ENCODE data around the gene SPATA19. TPM values are rescaled to one million over a fixed set of nuclear protein-coding genes. Genes with fewer than 3 reads are reported as not detected.

SPATA19 gene
- total and polyA plus RNA-seq, 4 donors, result not detected

- no peak for DNase-seq (ENCODE audit: low spot score)
- no peaks in the 10 kb centered on the region for H3K36me3 ChIP-seq (ENCODE audit: control insufficient read depth in 4 of 4, insufficient read depth in 3 of 4, low read depth in 1 of 4, low read length in 3 of 4)
- WGBS, result 67% methylated on average over 5 of the region's 5 CpGs
- H3K9me3 ChIP-seq (ENCODE audit: control insufficient read depth in 4 of 4, low read length in 3 of 4), result no peaks in the 10 kb centered on the region
- H3K27me3 ChIP-seq (ENCODE audit: control insufficient read depth in 4 of 4, insufficient read depth in 4 of 4, low read length in 3 of 4), result peaks cover 0 to 13% (median 2%) of the 10 kb centered on the region in 4 donors
- no peaks in the 10 kb centered on the region for H3K4me1 ChIP-seq (ENCODE audit: control insufficient read depth in 4 of 4, insufficient read depth in 4 of 4, low read length in 3 of 4)
- H3K4me3 ChIP-seq (ENCODE audit: low read depth in 1 of 3, low read length in 3 of 3), result no peak overlapping the region
- no peak for TF ChIP-seq FOXA2 (IDR thresholded peaks at IDR 0.05)
- TF ChIP-seq, protein P1, sequence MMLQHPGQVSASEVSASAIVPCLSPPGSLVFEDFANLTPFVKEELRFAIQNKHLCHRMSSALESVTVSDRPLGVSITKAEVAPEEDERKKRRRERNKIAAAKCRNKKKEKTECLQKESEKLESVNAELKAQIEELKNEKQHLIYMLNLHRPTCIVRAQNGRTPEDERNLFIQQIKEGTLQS (IDR thresholded peaks at IDR 0.05), result no peak
- TF ChIP-seq, protein P2, sequence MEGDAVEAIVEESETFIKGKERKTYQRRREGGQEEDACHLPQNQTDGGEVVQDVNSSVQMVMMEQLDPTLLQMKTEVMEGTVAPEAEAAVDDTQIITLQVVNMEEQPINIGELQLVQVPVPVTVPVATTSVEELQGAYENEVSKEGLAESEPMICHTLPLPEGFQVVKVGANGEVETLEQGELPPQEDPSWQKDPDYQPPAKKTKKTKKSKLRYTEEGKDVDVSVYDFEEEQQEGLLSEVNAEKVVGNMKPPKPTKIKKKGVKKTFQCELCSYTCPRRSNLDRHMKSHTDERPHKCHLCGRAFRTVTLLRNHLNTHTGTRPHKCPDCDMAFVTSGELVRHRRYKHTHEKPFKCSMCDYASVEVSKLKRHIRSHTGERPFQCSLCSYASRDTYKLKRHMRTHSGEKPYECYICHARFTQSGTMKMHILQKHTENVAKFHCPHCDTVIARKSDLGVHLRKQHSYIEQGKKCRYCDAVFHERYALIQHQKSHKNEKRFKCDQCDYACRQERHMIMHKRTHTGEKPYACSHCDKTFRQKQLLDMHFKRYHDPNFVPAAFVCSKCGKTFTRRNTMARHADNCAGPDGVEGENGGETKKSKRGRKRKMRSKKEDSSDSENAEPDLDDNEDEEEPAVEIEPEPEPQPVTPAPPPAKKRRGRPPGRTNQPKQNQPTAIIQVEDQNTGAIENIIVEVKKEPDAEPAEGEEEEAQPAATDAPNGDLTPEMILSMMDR (IDR thresholded peaks at IDR 0.05; ENCODE audit: low read depth, low read length, missing input control), result no peak
- no peak for TF ChIP-seq YY1 (IDR thresholded peaks at IDR 0.05)
- no peak for TF ChIP-seq HNF4G (IDR thresholded peaks at IDR 0.05)
- TF ChIP-seq MAX (IDR thresholded peaks at IDR 0.05), result no peak
- TF ChIP-seq TAF1 (conservative IDR thresholded peaks at IDR 0.05), result no peak
- TF ChIP-seq SP1 (IDR thresholded peaks at IDR 0.05), result no peak
- no peak for TF ChIP-seq FOXA1 (IDR thresholded peaks at IDR 0.05)
- no peak for TF ChIP-seq NR2F2 (IDR thresholded peaks at IDR 0.05)
- no peak for TF ChIP-seq RXRA (IDR thresholded peaks at IDR 0.05)
- no peak for TF ChIP-seq ZBTB33 (IDR thresholded peaks at IDR 0.05)
- TF ChIP-seq EGR1 (IDR thresholded peaks at IDR 0.05; ENCODE audit: low read depth in 2 of 2), result no peak
- TF ChIP-seq HNF4A (conservative IDR thresholded peaks at IDR 0.05), result no peak
- no peak for TF ChIP-seq GABPA (IDR thresholded peaks at IDR 0.05 in 1 of 2, conservative IDR thresholded peaks at IDR 0.05 in 1 of 2)
- no peak for TF ChIP-seq RAD21 (IDR thresholded peaks at IDR 0.05)
- no peak for TF ChIP-seq JUND (IDR thresholded peaks at IDR 0.05)
- TF ChIP-seq, protein P3, sequence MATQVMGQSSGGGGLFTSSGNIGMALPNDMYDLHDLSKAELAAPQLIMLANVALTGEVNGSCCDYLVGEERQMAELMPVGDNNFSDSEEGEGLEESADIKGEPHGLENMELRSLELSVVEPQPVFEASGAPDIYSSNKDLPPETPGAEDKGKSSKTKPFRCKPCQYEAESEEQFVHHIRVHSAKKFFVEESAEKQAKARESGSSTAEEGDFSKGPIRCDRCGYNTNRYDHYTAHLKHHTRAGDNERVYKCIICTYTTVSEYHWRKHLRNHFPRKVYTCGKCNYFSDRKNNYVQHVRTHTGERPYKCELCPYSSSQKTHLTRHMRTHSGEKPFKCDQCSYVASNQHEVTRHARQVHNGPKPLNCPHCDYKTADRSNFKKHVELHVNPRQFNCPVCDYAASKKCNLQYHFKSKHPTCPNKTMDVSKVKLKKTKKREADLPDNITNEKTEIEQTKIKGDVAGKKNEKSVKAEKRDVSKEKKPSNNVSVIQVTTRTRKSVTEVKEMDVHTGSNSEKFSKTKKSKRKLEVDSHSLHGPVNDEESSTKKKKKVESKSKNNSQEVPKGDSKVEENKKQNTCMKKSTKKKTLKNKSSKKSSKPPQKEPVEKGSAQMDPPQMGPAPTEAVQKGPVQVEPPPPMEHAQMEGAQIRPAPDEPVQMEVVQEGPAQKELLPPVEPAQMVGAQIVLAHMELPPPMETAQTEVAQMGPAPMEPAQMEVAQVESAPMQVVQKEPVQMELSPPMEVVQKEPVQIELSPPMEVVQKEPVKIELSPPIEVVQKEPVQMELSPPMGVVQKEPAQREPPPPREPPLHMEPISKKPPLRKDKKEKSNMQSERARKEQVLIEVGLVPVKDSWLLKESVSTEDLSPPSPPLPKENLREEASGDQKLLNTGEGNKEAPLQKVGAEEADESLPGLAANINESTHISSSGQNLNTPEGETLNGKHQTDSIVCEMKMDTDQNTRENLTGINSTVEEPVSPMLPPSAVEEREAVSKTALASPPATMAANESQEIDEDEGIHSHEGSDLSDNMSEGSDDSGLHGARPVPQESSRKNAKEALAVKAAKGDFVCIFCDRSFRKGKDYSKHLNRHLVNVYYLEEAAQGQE (IDR thresholded peaks at IDR 0.05), result no peak
- H3K27ac ChIP-seq (ENCODE audit: low read depth in 1 of 2, low read length in 2 of 2), result no peak overlapping the region
- no peak overlapping the region for H3K9ac ChIP-seq (ENCODE audit: low read depth in 1 of 2, low read length in 2 of 2)
Measured at GRCh38 chr11:133816146-133816870, 29.0 kb downstream of the SPATA19 start.

All from liver (tissue), 9 donors.